ENCODE measurements around the gene KCTD12.

DNA sequence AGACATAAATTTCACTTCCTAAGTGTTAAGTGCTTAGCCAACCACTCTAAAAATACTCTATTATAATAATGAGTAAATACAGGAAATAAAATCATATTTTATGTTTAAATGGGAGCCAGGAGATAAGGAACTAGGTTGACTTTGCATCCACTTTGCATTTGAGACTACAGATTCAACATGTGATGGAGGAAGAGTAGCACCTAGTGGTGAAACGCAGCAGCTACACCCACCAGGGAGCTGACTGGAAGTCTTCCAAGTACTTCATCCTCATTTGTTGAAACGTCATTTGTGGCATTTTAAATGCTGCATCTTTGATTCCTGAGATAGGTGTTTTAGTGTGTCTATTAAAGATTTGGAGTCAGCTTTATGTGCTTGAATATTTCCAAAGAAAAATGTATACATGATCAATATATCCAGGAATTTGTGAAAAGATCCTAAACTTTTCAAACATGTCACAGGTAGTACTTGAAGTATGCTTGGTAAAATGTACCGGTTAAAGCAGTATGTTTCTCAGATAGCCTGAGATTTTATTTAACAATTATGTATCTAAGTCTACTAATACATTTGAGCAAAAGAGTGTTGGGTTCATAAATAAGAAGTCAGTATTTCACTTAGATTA is 17.4 kb upstream of the KCTD12 start:
- TF ChIP-seq, protein P1, sequence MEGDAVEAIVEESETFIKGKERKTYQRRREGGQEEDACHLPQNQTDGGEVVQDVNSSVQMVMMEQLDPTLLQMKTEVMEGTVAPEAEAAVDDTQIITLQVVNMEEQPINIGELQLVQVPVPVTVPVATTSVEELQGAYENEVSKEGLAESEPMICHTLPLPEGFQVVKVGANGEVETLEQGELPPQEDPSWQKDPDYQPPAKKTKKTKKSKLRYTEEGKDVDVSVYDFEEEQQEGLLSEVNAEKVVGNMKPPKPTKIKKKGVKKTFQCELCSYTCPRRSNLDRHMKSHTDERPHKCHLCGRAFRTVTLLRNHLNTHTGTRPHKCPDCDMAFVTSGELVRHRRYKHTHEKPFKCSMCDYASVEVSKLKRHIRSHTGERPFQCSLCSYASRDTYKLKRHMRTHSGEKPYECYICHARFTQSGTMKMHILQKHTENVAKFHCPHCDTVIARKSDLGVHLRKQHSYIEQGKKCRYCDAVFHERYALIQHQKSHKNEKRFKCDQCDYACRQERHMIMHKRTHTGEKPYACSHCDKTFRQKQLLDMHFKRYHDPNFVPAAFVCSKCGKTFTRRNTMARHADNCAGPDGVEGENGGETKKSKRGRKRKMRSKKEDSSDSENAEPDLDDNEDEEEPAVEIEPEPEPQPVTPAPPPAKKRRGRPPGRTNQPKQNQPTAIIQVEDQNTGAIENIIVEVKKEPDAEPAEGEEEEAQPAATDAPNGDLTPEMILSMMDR (IDR thresholded peaks at IDR 0.05) = peak; percentile 93 to 94 (median 93)
- TF ChIP-seq POLR2A (IDR thresholded peaks at IDR 0.05) = no peak
